PFSK-1 (cell line): ENCODE measurements around the gene AASDHPPT.

ENCODE experiments used
- FOXP2 ChIP-seq: optimal IDR thresholded peaks from 2 replicates; pipeline ENCODE3; 2011; ENCODE audit warnings: borderline replicate concordance, control low read depth, inconsistent platforms; ENCODE audit not compliant: insufficient read depth; ENCODE audit errors: extremely low read length, extremely low read depth
- POLR2AphosphoS5 ChIP-seq: IDR thresholded peaks from 2 replicates; pipeline ENCODE4 v1.6.1; 2012; ENCODE audit warnings: low read depth, mild to moderate bottlenecking, control low read depth, low read length, moderate library complexity
- REST ChIP-seq, 2 experiments: IDR thresholded peaks; 2 replicates each; pipeline versions ENCODE4 v1.6.1 to v1.8.0; 2011 to 2012; ENCODE audit warnings: low read depth in 2 of 2, low read length in 2 of 2, control low read depth in 1 of 2, inconsistent platforms in 1 of 2, mild to moderate bottlenecking in 1 of 2, moderate library complexity in 1 of 2; ENCODE audit not compliant: insufficient read depth in 1 of 2
- SIN3A ChIP-seq: IDR thresholded peaks from 2 replicates; pipeline ENCODE4 v1.6.1; 2012; ENCODE audit warnings: mild to moderate bottlenecking, low read length, moderate library complexity, borderline replicate concordance; ENCODE audit not compliant: insufficient read depth
- TAF1 ChIP-seq: IDR thresholded peaks from 2 replicates; pipeline ENCODE4 v1.6.1; 2012; ENCODE audit warnings: low read length, control low read depth, borderline replicate concordance; ENCODE audit not compliant: insufficient read depth

Gene AASDHPPT

GRCh38 chr11:106051103-106051502, 26.4 kb upstream of the AASDHPPT start:
- no peak for TF ChIP-seq FOXP2
- TF ChIP-seq REST (IDR thresholded peaks at IDR 0.05; ENCODE audit: insufficient read depth in 1 of 2, low read depth in 2 of 2, low read length in 2 of 2) = no peak
- TF ChIP-seq TAF1 = no peak
- no peak for TF ChIP-seq POLR2AphosphoS5
- no peak for TF ChIP-seq SIN3A

- TF ChIP-seq TAF1 (no peak), POLR2AphosphoS5 (no peak), FOXP2 (no peak), REST (IDR thresholded peaks at IDR 0.05; ENCODE audit: insufficient read depth in 1 of 2, low read depth in 2 of 2, low read length in 2 of 2) (no peak), SIN3A (no peak)
Observed at GRCh38 chr11:106059617-106060016, 17.8 kb upstream of the AASDHPPT start.

GRCh38 chr11:106061249-106061784, 16.1 kb upstream of the AASDHPPT start:
- TF ChIP-seq REST (IDR thresholded peaks at IDR 0.05; ENCODE audit: insufficient read depth in 1 of 2, low read depth in 2 of 2, low read length in 2 of 2) = no peak
- no peak for TF ChIP-seq FOXP2
- TF ChIP-seq SIN3A = no peak
- TF ChIP-seq TAF1 = no peak
- no peak for TF ChIP-seq POLR2AphosphoS5

- TF ChIP-seq FOXP2 (no peak), REST (IDR thresholded peaks at IDR 0.05; ENCODE audit: insufficient read depth in 1 of 2, low read depth in 2 of 2, low read length in 2 of 2) (no peak), POLR2AphosphoS5 (no peak), SIN3A (no peak), TAF1 (no peak)
Observed at GRCh38 chr11:106061954-106062949, 15.2 kb upstream of the AASDHPPT start.
